B cell (primary cell): ENCODE measurements around the gene OR6C75. TPM values are rescaled to one million over a fixed set of nuclear protein-coding genes. Genes with fewer than 3 reads are reported as not detected.

Experiments used
- ATAC-seq: fragments of 200-7000 bp; cut with Tn5 transposase; one replicate; pipeline ENCODE4 v1.10.0; 2021; ENCODE audit warnings: low read depth, mild to moderate bottlenecking, moderate number of reproducible peaks, moderate library complexity
- CTCF ChIA-PET: fragments of 350-600 bp; sonication (Branson Sonifier 250); formaldehyde crosslinking; loops from one replicate; lab custom pipeline; 2021; ENCODE audit warnings: antibody characterized with exemption, inconsistent platforms; lab: Charles Lee
- POLR2A ChIA-PET: fragments of 350-600 bp; sonication (Branson Sonifier 250); formaldehyde crosslinking; loops from one replicate; lab custom pipeline; 2021; ENCODE audit warnings: antibody characterized with exemption; lab: Charles Lee
- DNase-seq: peaks from one replicate; pipeline ENCODE4 v3.0.0; 2013
- H2AFZ ChIP-seq: 2 replicates; pipeline ENCODE4 v1.6.1; 2012; ENCODE audit warnings: mild to moderate bottlenecking, low read depth, low read length; ENCODE audit not compliant: insufficient read depth, poor library complexity, severe bottlenecking
- H3K27ac ChIP-seq, 2 donors: 1 replicate in 1 of 2; 2 replicates in 1 of 2; pipeline ENCODE4 v1.5.1; 2012 to 2013; ENCODE audit warnings: low read length in 2 of 2, mild to moderate bottlenecking in 2 of 2, moderate library complexity in 1 of 2
- H3K27me3 ChIP-seq, 4 experiments: fragments of 200-600 bp in 1 of 4; sonication (generic) in 1 of 4; replicated peaks in 1 of 4; 1 replicate in 2 of 4; 2 replicates in 2 of 4; pipeline versions ENCODE4 v1.6.1 to v1.7.0; 2013 to 2016; ENCODE audit warnings: low read length in 3 of 4, mild to moderate bottlenecking in 2 of 4, mixed read lengths in 1 of 4, moderate library complexity in 1 of 4; ENCODE audit not compliant: insufficient read depth in 4 of 4, control insufficient read depth in 3 of 4; ENCODE audit errors: control extremely low read depth in 1 of 4
- H3K36me3 ChIP-seq, 2 experiments: replicated peaks in 1 of 2; 1 replicate in 1 of 2; 2 replicates in 1 of 2; pipeline versions ENCODE4 v1.6.1 to v1.7.1; 2013; ENCODE audit warnings: low read length in 1 of 2; ENCODE audit not compliant: insufficient read depth in 2 of 2, control insufficient read depth in 1 of 2; ENCODE audit errors: control extremely low read depth in 1 of 2, extremely low read depth in 1 of 2
- H3K4me1 ChIP-seq, 2 donors: fragments of 200-600 bp in 1 of 2; sonication (generic) in 1 of 2; 1 replicate in 1 of 2; 2 replicates in 1 of 2; pipeline versions ENCODE4 v1.5.1 to v1.6.1; 2013 to 2017; ENCODE audit warnings: low read length in 2 of 2; ENCODE audit not compliant: control insufficient read depth in 2 of 2, insufficient read depth in 2 of 2
- H3K4me2 ChIP-seq: replicated peaks from 2 replicates; pipeline ENCODE3; 2012; ENCODE audit warnings: mild to moderate bottlenecking, low read depth, low read length; ENCODE audit not compliant: poor library complexity, severe bottlenecking
- H3K4me3 ChIP-seq, 5 experiments: fragments of 200-600 bp in 1 of 5; sonication (generic) in 1 of 5; 1 replicate in 3 of 5; 2 replicates in 2 of 5; pipeline versions ENCODE4 v1.5.1 to v1.7.0; 2011 to 2016; ENCODE audit warnings: low read length in 4 of 5, mild to moderate bottlenecking in 4 of 5, low read depth in 2 of 5, control low read depth in 1 of 5, moderate library complexity in 1 of 5; ENCODE audit not compliant: insufficient read depth in 1 of 5; ENCODE audit errors: control extremely low read depth in 1 of 5, extremely low read depth in 1 of 5
- H3K79me2 ChIP-seq: fragments of 200-600 bp; sonication (generic); one replicate; pipeline ENCODE4 v1.6.0; 2016; ENCODE audit warnings: low read length; ENCODE audit not compliant: control insufficient read depth, insufficient read depth
- H3K9ac ChIP-seq: fragments of 200-600 bp; sonication (generic); 2 replicates; pipeline ENCODE4 v1.6.1; 2017; ENCODE audit warnings: mild to moderate bottlenecking, low read length, moderate library complexity
- H3K9me3 ChIP-seq, 3 donors: one replicate each; pipeline versions ENCODE4 v1.6.1 to v1.7.1; 2013; ENCODE audit warnings: low read length in 2 of 3; ENCODE audit not compliant: control insufficient read depth in 2 of 3, insufficient read depth in 1 of 3; ENCODE audit errors: control extremely low read depth in 1 of 3
- H4K20me1 ChIP-seq: 2 replicates; pipeline ENCODE4 v1.6.0; 2012; ENCODE audit warnings: mild to moderate bottlenecking, low read length; ENCODE audit not compliant: insufficient read depth, control insufficient read depth, poor library complexity, severe bottlenecking
- H3K27ac Mint-ChIP-seq: one replicate; pipeline ENCODE4 v1.8.0; 2021; ENCODE audit warnings: mixed read lengths
- H3K27me3 Mint-ChIP-seq: one replicate; pipeline ENCODE4 v1.8.0; 2021; ENCODE audit warnings: mixed read lengths
- H3K4me1 Mint-ChIP-seq: one replicate; pipeline ENCODE4 v1.8.0; 2021; ENCODE audit warnings: mixed read lengths
- H3K4me3 Mint-ChIP-seq: one replicate; pipeline ENCODE4 v1.8.0; 2021; ENCODE audit warnings: mixed read lengths
- H3K9me3 Mint-ChIP-seq: one replicate; pipeline ENCODE4 v1.8.0; 2022; ENCODE audit warnings: mixed read lengths; ENCODE audit not compliant: insufficient read depth
- EZH2 ChIP-seq: IDR thresholded peaks from 2 replicates; pipeline ENCODE4 v1.6.1; 2012; ENCODE audit warnings: borderline replicate concordance, low read depth, mild to moderate bottlenecking, moderate library complexity, low read length; ENCODE audit not compliant: insufficient read depth, poor library complexity, severe bottlenecking
- WGBS: methylation state at CpG from one replicate; pipeline ENCODE4 v1.1.5; 2013; ENCODE audit warnings: missing lambda C conversion rate; ENCODE audit not compliant: insufficient coverage; 5-methylcytosine and 5-hydroxymethylcytosine counted together
- intact Hi-C: fragments of 100-400 bp; cut with micrococcal nuclease; formaldehyde crosslinking; loops from one replicate; pipeline ENCODE4 v1.10.0; 2022
- polyA plus RNA-seq: library from polyadenylated mRNA; depleted of rRNA; stranded (reverse); fragments of >200 nt; gene quantifications from 2 replicates; pipeline ENCODE4 v1.2.3, GENCODE V29; 2012
- total RNA-seq, 2 donors: library from RNA; stranded (reverse); fragments of 120-200 nt in 1 of 2; gene quantifications; 1 replicate in 1 of 2; 2 replicates in 1 of 2; pipeline versions ENCODE4 v1.2.3 to v1.2.4, GENCODE V29; 2013 to 2022
- TF ChIP-seq, protein P1 (sequence below): fragments of 200-600 bp; IDR thresholded peaks from one replicate; pipeline ENCODE4 v1.8.0; 2022; ENCODE audit warnings: antibody characterized with exemption, mild to moderate bottlenecking

The OR6C75 gene
- total and polyA plus RNA-seq, 2 donors (not counting 1 experiment from before 2014, with no cell fraction given) = not detected

DNA sequence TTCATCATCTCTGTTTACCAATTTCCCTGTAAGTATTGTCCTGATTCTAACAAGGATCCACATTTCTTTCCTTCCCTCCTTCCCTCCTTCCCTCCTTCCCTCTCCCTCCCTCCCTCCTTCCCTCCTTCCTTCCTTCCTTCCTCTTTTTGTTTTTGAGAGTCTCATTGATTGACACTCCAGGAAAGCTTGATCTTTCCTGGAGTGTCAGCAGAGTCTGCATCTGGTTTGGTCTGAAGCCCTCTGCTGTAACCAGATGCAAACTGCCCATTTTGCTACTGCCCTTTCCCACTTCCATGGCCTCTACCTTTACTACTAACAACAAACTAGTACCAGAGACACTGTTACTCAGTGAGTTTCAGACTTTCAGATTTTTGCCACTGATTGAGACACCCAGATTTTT is 23.1 kb downstream of the OR6C75 start:
- H3K9me3 Mint-ChIP-seq = no peaks in the 10 kb centered on the region
- no peaks in the 10 kb centered on the region for H3K36me3 ChIP-seq
- DNase-seq (no peak), ATAC-seq (no peak)
- H3K4me2 ChIP-seq = no peak overlapping the region
- H4K20me1 ChIP-seq = no peaks in the 10 kb centered on the region
- no peaks in the 10 kb centered on the region for H3K4me1 ChIP-seq
- POLR2A ChIA-PET = no interaction called here
- no peak overlapping the region for H3K9ac ChIP-seq
- H3K9me3 ChIP-seq = no peaks in the 10 kb centered on the region
- no peak overlapping the region for H2AFZ ChIP-seq
- CTCF ChIA-PET = no interaction called here
- TF ChIP-seq EZH2 = no peak
- no peak overlapping the region for H3K4me3 Mint-ChIP-seq
- H3K27me3 ChIP-seq = no peaks in the 10 kb centered on the region
- no peaks in the 10 kb centered on the region for H3K4me1 Mint-ChIP-seq
- peaks cover 7% of the 10 kb centered on the region for H3K27me3 Mint-ChIP-seq
- intact Hi-C loops = no loop called here
- H3K27ac ChIP-seq = no peak overlapping the region
- no peaks in the 10 kb centered on the region for H3K79me2 ChIP-seq
- H3K4me3 ChIP-seq = no peak overlapping the region
- H3K27ac Mint-ChIP-seq = no peak overlapping the region

DNA sequence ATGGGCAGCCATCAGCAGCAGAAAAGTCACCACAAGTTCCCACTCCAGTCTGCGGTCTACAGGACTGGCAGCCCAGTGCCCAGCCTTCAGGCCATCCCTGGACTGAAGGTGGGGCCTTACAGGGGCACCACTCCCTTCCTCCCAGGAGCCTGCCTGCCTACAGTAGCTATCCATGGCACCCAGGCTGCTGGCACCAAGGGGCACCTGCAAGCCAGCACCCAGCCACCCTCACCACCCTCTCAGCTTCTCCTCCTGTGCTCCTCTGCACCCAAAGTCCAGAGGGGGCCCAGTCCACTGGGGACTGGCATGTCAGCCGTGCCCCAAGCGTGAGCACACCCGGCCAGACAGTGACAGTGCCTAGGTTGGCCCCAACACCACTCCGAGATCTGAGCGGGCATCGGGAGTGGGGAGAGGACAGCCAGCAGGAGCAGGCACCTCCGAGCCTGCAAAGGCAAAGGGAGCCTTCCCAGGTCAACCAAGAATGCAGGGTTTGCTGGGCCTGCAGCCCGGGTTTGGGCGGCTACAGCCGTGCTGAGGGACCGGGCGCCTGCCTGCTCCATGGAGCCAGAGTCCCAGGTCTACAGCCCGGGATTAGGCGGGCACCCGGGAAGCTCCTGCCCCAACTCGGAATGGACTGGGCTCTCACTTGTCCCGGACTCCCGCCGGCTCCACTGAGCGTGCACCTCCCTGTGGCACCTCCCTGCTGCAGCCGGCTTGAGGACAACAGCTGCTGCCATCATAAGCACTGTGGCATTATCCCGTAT is 29.4 kb downstream of the OR6C75 start:
- intact Hi-C loops = no loop called here
- ATAC-seq (no peak), DNase-seq (no peak)
- H3K79me2 ChIP-seq = no peaks in the 10 kb centered on the region
- H3K4me1 ChIP-seq = no peaks in the 10 kb centered on the region
- no peak overlapping the region for H3K9ac ChIP-seq
- Mint-ChIP-seq H3K27me3 (peaks cover 11% of the 10 kb centered on the region), H3K27ac (no peak overlapping the region), H3K9me3 (no peaks in the 10 kb centered on the region), H3K4me1 (no peaks in the 10 kb centered on the region), H3K4me3 (no peak overlapping the region)
- H3K4me2 ChIP-seq = no peak overlapping the region
- H3K27ac ChIP-seq = no peak overlapping the region
- ChIA-PET CTCF (no interaction called here), POLR2A (no interaction called here)
- no peaks in the 10 kb centered on the region for H3K36me3 ChIP-seq
- H3K9me3 ChIP-seq = peaks cover 0 to 13% (median 0%) of the 10 kb centered on the region in 3 donors
- H2AFZ ChIP-seq = no peak overlapping the region
- peaks cover 0 to 5% (median 1%) of the 10 kb centered on the region in 4 experiments for H3K27me3 ChIP-seq
- 90% methylated on average over 23 of the region's 23 CpGs for WGBS
- no peak overlapping the region for H3K4me3 ChIP-seq
- H4K20me1 ChIP-seq = no peaks in the 10 kb centered on the region
- no peak for TF ChIP-seq EZH2
- TF ChIP-seq, protein P1, sequence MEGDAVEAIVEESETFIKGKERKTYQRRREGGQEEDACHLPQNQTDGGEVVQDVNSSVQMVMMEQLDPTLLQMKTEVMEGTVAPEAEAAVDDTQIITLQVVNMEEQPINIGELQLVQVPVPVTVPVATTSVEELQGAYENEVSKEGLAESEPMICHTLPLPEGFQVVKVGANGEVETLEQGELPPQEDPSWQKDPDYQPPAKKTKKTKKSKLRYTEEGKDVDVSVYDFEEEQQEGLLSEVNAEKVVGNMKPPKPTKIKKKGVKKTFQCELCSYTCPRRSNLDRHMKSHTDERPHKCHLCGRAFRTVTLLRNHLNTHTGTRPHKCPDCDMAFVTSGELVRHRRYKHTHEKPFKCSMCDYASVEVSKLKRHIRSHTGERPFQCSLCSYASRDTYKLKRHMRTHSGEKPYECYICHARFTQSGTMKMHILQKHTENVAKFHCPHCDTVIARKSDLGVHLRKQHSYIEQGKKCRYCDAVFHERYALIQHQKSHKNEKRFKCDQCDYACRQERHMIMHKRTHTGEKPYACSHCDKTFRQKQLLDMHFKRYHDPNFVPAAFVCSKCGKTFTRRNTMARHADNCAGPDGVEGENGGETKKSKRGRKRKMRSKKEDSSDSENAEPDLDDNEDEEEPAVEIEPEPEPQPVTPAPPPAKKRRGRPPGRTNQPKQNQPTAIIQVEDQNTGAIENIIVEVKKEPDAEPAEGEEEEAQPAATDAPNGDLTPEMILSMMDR = no peak
